OCI-LY3 (cell line): Measurements from ENCODE around the gene ERCC6L.

ENCODE experiments used
- H2AFZ ChIP-seq: fragments of 200-600, 300-600 bp; shearing (Covaris generic); 2 replicates; pipeline ENCODE4 v1.6.0; 2014; ENCODE audit warnings: antibody characterized with exemption, low read depth, low read length
- H3K27ac ChIP-seq: fragments of 200-600, 300-600 bp; sonication (generic); 2 replicates; pipeline ENCODE4 v1.5.1; 2014; ENCODE audit warnings: mild to moderate bottlenecking, low read length, moderate library complexity, mixed read lengths
- H3K27me3 ChIP-seq: fragments of 200-600, 300-600 bp; sonication (generic); 2 replicates; pipeline ENCODE4 v1.6.1; 2014; ENCODE audit warnings: low read depth, low read length, mixed read lengths
- H3K36me3 ChIP-seq: fragments of 200-600, 300-600 bp; sonication (generic); replicated peaks from 2 replicates; pipeline ENCODE3; 2014; ENCODE audit warnings: low read depth, low read length, mixed read lengths
- H3K4me1 ChIP-seq: fragments of 300-600, 200-600 bp; sonication (generic); 2 replicates; pipeline ENCODE4 v1.6.1; 2014; ENCODE audit warnings: low read length, mixed read lengths
- H3K4me2 ChIP-seq: fragments of 200-600, 300-600 bp; sonication (generic); 2 replicates; pipeline ENCODE4 v1.6.1; 2014; ENCODE audit warnings: low read length, mixed read lengths
- H3K4me3 ChIP-seq: fragments of 300-600, 200-600 bp; sonication (generic); 2 replicates; pipeline ENCODE4 v1.5.1; 2014; ENCODE audit warnings: antibody characterized with exemption, mild to moderate bottlenecking, low read length, moderate library complexity
- H3K79me2 ChIP-seq: fragments of 300-600, 200-600 bp; shearing (Covaris generic); 2 replicates; pipeline ENCODE4 v1.6.1; 2014; ENCODE audit warnings: mild to moderate bottlenecking, low read length, mixed read lengths
- H3K9ac ChIP-seq: fragments of 300-600, 200-600 bp; shearing (Covaris generic); 2 replicates; pipeline ENCODE4 v1.6.0; 2014; ENCODE audit warnings: mild to moderate bottlenecking, low read length, moderate library complexity
- H3K9me3 ChIP-seq: fragments of 200-600, 300-600 bp; shearing (Covaris generic); 2 replicates; pipeline ENCODE4 v1.6.1; 2014; ENCODE audit warnings: low read length, mixed read lengths; ENCODE audit not compliant: insufficient read depth
- H4K20me1 ChIP-seq: fragments of 200-600, 300-600 bp; sonication (generic); 2 replicates; pipeline ENCODE4 v1.6.1; 2016; ENCODE audit warnings: low read length, mixed read lengths; ENCODE audit not compliant: insufficient read depth
- EZH2phosphoT487 ChIP-seq: fragments of 200-600 bp; shearing (Covaris generic); IDR thresholded peaks from 2 replicates; pipeline ENCODE4 v1.6.1; 2018; ENCODE audit warnings: antibody characterized with exemption, mixed run types, low read depth
- TF ChIP-seq, protein P1 (sequence below): fragments of 200-600, 300-600 bp; sonication (generic); IDR thresholded peaks from 2 replicates; pipeline ENCODE4 v1.5.1; 2014; ENCODE audit warnings: antibody characterized with exemption, low read length, low read depth

Gene ERCC6L

DNA sequence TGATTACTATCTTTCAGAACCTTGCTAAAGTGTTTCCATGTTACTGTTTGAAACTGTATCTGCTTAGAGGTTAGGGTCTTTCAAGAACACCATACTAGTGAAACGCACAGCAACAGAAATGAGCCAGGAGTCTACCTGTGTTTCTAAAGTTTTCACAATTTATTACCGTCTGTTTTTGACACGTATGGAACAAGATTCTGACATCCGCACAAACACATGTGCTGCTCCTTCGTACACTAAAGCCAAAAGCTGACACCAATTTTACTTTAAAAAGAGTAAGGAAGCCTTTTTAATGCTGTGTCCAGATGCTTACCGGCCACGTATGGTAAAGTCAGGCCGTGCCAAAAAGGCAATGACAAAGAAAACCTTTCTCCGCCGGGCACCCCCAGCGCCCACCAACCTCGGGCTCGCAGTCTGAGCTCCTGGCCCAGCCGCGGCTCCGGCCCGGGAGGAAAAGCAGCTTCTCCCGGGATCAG, 37.7 kb upstream of the ERCC6L start:
- Histone ChIP-seq H3K4me2 (peak overlapping the region; percentile 79), H3K36me3 (peaks cover 53% of the 10 kb centered on the region), H3K27me3 (no peaks in the 10 kb centered on the region), H2AFZ (no peak overlapping the region; the same call in 1 of the 2 replicates), H3K4me1 (peaks cover 16% of the 10 kb centered on the region), H3K4me3 (peak overlapping the region; percentile 95), H3K79me2 (peaks cover 41% of the 10 kb centered on the region), H3K27ac (peak overlapping the region; percentile 67), H3K9me3 (no peaks in the 10 kb centered on the region), H3K9ac (peak overlapping the region; percentile 95), H4K20me1 (peaks cover 42% of the 10 kb centered on the region)
- no peak for TF ChIP-seq EZH2phosphoT487
- TF ChIP-seq, protein P1, sequence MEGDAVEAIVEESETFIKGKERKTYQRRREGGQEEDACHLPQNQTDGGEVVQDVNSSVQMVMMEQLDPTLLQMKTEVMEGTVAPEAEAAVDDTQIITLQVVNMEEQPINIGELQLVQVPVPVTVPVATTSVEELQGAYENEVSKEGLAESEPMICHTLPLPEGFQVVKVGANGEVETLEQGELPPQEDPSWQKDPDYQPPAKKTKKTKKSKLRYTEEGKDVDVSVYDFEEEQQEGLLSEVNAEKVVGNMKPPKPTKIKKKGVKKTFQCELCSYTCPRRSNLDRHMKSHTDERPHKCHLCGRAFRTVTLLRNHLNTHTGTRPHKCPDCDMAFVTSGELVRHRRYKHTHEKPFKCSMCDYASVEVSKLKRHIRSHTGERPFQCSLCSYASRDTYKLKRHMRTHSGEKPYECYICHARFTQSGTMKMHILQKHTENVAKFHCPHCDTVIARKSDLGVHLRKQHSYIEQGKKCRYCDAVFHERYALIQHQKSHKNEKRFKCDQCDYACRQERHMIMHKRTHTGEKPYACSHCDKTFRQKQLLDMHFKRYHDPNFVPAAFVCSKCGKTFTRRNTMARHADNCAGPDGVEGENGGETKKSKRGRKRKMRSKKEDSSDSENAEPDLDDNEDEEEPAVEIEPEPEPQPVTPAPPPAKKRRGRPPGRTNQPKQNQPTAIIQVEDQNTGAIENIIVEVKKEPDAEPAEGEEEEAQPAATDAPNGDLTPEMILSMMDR: no peak

DNA sequence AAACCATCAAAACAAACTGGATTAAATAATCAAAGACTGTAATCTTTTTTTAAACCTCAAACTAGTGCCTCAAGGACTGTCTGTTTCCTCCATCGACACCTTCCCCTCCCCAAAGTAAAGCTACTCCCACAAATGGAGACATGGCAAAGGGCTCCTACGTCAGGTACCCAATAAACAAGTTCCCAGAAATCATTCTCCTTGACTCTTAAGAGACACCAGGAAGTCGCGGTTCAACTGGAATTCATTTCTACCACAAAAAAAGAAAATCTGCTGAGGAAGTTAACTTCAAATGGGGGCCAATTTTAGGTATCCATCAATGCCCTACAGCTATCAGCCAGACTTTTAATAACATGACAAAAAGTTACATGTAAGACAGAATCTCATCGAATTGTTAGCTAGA, 35.7 kb upstream of the ERCC6L start:
- no peak overlapping the region for H3K27ac ChIP-seq
- peaks cover 46% of the 10 kb centered on the region for H4K20me1 ChIP-seq
- no peak overlapping the region for H3K9ac ChIP-seq
- H3K4me1 ChIP-seq: peaks cover 16% of the 10 kb centered on the region
- peaks cover 41% of the 10 kb centered on the region for H3K79me2 ChIP-seq
- H3K9me3 ChIP-seq: no peaks in the 10 kb centered on the region
- TF ChIP-seq, protein P1: no peak
- TF ChIP-seq EZH2phosphoT487: no peak
- peaks cover 66% of the 10 kb centered on the region for H3K36me3 ChIP-seq
- H3K4me3 ChIP-seq: no peak overlapping the region
- H2AFZ ChIP-seq: no peak overlapping the region
- no peaks in the 10 kb centered on the region for H3K27me3 ChIP-seq
- H3K4me2 ChIP-seq: peak overlapping the region; percentile 79; the same call in 1 of the 2 replicates

DNA sequence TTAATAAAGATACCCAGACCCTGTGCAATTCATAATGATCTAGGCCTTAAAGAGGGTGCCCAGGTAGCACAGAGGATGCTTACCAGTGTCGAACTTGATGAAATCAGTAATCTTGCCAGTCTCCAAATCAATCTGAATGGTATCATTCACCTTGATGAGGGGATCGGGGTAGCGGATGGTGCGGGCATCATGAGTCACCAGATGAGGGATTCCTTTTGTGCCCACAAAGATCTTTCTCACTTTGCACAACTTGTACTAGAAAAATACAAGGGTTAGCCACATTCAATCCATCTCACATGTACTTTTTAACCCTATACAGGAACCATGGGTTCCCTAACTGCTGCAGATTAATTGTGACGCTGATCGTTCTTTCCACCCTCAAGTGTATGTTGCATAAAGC, 34.9 kb upstream of the ERCC6L start:
- Histone ChIP-seq H3K9me3 (no peaks in the 10 kb centered on the region), H2AFZ (no peak overlapping the region), H3K4me3 (no peak overlapping the region), H3K36me3 (peaks cover 70% of the 10 kb centered on the region), H3K9ac (no peak overlapping the region), H4K20me1 (peaks cover 46% of the 10 kb centered on the region), H3K4me1 (peaks cover 16% of the 10 kb centered on the region), H3K79me2 (peaks cover 41% of the 10 kb centered on the region), H3K4me2 (no peak overlapping the region), H3K27ac (no peak overlapping the region), H3K27me3 (no peaks in the 10 kb centered on the region)
- TF ChIP-seq, protein P1: no peak
- no peak for TF ChIP-seq EZH2phosphoT487

DNA sequence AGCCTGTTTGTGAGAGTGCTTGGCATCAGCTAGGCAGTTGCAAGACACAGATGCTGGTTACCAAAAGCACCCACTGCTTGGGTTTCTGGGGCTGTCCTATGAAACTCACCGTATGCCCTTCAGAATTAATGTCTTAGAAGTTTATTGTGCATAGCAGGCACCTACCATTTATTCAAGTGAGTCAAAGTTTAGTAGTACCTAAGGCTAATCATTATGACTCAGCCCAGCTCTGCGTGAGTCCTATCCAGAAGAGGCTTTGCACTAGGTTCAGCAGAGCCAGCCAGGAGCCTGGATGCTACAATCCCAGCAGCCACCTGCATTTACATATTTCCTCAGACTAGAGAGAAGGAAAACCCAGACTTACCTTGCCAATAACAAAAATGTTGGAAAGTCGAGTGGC, 34.0 kb upstream of the ERCC6L start:
- Histone ChIP-seq H3K9me3 (no peaks in the 10 kb centered on the region), H3K4me2 (no peak overlapping the region), H3K4me3 (no peak overlapping the region), H3K36me3 (peaks cover 75% of the 10 kb centered on the region), H3K9ac (no peak overlapping the region), H4K20me1 (peaks cover 49% of the 10 kb centered on the region), H3K27ac (no peak overlapping the region), H3K27me3 (no peaks in the 10 kb centered on the region), H3K79me2 (peaks cover 41% of the 10 kb centered on the region), H3K4me1 (peaks cover 16% of the 10 kb centered on the region), H2AFZ (no peak overlapping the region)
- no peak for TF ChIP-seq EZH2phosphoT487
- TF ChIP-seq, protein P1: no peak
